Central memory CD4-positive, alpha-beta T cell (primary cell): ENCODE results near the gene HADH.
"Not testable (repeated sequence)": the region's sequence is repeated elsewhere in the genome, so short reads cannot be mapped to it uniquely, and the experiment has no call there.

Experiments
- DNase-seq: peaks from one replicate; pipeline ENCODE4 v3.0.0; 2022

Gene HADH

DNA sequence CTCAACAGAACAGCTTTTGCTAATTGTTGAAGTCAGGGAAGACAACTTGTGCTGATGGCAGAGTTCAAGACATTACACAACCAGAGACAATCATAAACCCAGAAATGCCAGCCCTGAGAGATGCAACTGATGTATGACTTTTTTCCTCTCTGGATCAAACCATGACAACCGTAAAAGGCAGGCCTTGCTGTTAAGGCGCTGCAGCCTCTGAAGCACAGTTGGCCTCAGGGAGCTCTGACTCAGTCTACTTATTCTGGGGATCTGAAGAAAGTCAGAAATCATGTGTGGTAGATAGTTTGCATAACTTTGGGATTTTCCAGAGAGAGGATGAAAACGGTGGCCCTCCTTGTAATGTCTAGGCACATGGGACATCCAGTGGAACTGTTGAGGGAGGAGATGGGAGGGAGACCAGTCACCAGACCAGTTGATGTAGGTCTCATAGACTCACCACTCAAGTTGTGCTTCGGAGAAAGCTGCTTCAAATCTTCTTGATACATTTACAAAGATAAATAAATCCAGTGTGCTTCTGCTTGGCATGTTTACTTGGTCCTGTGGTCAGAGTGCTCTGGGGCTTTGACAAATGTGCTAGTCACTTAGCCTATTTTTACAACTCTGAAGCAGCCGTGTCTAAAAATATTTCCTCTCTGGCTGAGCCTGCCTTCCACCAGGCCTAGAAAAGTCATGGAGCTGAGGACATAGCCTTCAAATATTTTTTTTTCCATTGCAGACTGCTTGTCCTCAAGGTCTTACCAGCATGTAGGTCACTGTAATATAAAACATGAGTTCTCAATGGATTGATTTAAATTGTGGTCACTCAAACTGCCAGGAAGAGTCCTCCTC lies 7.5 kb downstream of the HADH start:
- DNase-seq: no peak

DNA sequence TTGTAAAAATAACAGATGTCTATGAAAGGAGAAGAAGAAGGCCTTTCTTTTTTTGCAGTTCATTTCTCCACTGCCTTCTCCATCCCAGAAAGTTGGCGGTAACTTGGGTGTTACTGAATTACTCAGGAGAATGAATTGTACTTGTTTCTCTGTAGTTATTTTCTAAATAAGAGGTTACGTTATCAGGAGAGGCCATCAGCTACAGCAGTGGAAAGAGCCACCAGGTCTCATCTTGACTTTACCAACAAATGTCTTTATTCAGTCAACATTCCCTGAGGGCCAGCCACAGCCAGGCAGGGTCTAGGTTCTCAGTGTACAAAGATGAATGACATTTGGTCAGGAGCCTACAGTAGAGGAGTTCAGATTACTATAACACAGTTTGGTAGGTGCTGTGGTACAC lies 8.1 kb downstream of the HADH start:
- DNase-seq: no peak

DNA sequence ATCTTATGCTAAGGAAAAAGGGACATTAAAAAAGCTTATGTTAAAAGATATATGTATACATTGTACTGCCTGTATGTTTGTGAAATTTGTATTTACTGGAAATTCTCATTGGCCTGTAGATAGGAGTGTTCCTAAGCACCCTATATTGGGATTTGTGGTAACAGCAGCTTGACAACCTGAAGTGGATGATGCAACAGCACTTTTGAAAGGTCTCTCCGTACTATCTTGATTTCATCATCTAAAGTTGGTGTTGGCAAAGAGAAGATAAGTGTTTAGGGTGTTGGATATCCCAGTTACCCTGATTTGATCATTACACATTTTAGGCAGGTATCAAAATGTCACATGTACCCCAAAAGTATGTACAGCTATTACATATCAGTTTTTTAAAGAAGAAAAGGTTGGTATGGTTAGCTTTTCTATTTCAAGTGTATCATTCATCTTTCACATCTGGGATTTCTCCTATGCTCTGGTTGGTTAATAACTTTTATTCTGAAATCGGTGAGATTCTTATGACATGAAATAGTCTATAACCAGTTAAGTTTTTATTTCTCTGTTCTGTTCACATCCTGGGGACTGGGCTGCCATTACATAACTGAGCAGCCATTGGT lies 10.3 kb downstream of the HADH start:
- DNase-seq: no peak

GRCh38 chr4:108001540-108002135 lies 11.9 kb downstream of the HADH start:
- DNase-seq: no peak

DNA sequence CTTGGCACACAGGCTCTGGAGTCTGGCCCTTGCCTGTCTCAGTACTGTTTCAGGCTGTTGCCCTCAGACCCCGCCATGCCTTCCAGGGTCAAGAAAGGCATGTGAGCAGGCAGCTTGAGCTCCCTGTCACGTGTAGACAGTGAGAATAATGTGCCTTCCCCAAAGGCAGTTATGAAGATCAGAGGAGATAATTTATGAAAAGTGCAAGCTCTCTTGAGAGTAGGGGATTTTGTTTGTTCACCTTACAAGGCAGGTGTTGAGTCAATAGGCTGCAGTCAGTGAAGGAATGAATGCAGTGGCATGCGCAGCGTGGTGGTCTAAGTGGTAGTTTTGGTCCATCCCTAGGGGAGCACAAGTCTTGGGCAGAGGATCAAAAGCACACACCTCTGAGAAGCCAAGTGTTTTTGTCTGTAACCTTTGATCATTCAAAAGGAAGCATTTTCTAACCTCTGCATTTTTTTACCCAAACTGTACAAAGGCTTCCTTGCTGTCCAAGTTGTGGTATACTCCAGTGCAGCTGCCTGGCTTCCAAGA lies 14.4 kb downstream of the HADH start:
- DNase-seq: no peak

- no peak for DNase-seq
These were observed 15.0 kb downstream of the HADH start for GRCh38 chr4:108004646-108005045.

DNA sequence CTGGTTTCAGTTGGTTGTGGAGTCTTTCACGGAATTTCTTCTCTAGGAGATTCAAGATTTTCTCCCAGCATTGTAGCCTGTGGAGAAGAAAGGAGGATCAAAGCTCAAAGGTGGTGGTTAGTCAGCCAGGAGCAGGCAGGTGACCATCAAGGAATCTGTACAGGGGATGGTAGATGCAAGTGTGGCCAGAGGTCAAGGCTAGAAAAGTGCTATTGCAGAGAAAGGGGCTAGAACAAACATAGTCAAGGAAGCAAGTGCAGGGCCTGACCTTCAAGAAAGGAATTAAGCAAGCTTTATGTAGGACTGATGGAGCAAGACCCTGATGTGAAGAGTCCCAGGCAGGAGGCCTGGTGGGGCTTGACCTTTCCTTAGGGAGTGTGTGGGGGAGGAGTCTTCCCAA lies 16.1 kb downstream of the HADH start:
- DNase-seq: no peak

DNA sequence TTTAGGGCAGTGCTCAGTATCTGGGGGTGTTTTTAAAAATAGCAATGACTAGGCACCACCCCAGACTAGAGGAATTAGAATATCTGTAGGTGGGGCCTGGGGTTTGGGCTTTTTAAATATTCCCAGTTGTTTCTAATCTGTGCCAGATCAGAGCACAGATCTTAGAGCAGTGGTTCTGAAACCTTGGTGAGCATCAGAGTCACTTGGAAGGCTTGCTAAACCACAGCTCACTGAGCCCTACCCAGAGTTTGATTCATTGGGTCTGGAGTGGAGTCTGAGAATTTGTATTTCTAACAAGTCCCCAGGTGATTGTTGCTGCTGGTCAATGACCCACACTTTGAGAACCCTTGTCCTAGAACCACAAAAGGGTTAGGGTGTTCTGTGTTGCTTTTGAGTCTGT lies 16.7 kb downstream of the HADH start:
- no peak for DNase-seq

DNA sequence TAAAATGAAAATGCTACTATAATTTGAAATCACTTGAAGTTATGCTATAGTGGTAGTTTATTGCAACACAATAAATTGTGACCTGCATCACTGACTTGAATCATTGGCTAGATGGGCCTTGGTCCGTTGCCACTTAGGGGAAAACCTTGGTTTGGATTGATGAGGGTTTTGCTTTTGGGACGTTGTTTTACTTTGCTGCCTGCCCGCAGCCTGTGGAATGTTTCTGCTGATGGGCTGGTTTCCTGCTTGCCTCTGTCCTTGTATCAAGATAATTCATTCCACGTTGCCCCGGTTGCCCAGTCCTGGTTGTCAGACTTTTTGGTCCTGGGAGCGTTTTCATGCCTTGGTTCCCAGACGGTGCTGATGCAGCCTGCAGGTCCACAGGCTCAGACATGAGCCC lies 18.3 kb downstream of the HADH start:
- no peak for DNase-seq

DNA sequence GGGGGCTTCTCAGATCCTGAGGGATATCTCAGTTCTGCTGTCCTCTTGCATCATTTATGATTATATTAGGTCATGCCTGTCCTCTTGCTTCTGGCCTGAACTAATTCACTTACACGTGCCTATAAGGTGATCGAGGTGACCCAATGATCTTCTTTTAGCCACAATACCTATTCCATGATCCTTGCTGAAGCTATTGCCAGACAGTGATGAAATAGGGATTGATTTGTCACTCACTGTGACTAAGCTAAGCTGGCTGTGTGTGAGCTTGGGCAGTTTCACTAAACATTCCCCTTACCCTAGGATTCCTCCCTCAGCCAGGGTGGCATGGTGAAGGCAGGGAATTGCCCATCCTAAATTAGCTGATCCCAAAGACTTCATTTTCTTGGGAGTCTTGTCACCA lies 19.0 kb downstream of the HADH start:
- DNase-seq: no peak

DNA sequence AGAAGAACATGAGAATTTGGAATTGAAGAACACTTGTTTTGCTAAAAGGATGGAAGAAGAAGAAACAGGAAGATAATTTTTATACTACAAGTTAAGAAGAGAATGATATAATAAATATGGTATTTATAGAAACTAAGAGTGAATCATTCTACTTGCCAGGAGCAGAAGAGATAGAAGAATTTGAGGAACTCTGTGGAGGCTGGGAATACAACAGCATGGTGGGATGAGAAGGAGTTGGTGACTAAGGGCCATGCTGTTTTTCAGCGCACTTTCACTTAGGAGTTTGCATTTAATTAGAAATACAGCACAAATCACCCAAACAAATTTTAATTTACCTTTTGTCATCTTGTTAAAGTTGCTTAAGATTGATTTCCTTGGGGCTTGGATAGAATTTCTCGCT lies 20.5 kb downstream of the HADH start:
- DNase-seq: no peak

GRCh38 chr4:108012382-108012781 lies 22.7 kb downstream of the HADH start:
- not testable (repeated sequence) for DNase-seq

- DNase-seq: no peak
These were observed 23.6 kb downstream of the HADH start for GRCh38 chr4:108013327-108013726.

GRCh38 chr4:108013955-108014354 lies 24.3 kb downstream of the HADH start:
- no peak for DNase-seq

- peak; percentile 68 for DNase-seq
These were observed 28.6 kb downstream of the HADH start for GRCh38 chr4:108018040-108018883.

- DNase-seq: no peak
These were observed 29.1 kb downstream of the HADH start for GRCh38 chr4:108018884-108019187.

GRCh38 chr4:108024085-108024877 lies 34.6 kb downstream of the HADH start:
- no peak for DNase-seq

- DNase-seq: no peak
These were observed 35.1 kb downstream of the HADH start for GRCh38 chr4:108024878-108025165.

- DNase-seq: peak; percentile 8
These were observed 39.5 kb downstream of the HADH start for GRCh38 chr4:108029016-108029720.

GRCh38 chr4:108029731-108030130 lies 40.0 kb downstream of the HADH start:
- no peak for DNase-seq

DNA sequence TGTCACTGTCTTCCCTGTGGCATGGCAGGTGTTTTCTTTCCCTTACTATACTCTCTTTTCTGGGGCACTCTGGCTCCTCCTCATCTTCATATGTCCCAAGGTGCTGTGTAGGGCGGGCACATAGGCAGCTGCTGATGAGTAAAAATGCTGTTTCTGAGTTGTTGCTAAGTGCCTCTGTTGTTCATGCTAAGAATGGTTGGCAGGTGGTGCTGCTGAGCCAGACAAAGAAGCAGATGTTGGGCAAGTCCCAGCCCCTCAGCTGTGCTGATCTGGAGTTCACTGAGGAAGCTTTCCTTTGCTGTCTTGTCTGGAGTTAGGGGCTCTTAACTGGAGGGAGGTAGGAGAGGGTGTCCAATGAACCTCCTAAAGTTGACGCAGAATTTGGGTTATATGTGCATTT lies 40.6 kb downstream of the HADH start:
- DNase-seq: peak; percentile 68
